NCI-H226 (cell line): Measurements from ENCODE around the gene NR2E3.
"Not testable (repeated sequence)": the region's sequence is repeated elsewhere in the genome, so short reads cannot be mapped to it uniquely, and the experiment has no call there.

Source experiments
- DNase-seq: peaks from one replicate; pipeline ENCODE4 v3.0.0-alpha.2; 2015

Gene NR2E3

DNA sequence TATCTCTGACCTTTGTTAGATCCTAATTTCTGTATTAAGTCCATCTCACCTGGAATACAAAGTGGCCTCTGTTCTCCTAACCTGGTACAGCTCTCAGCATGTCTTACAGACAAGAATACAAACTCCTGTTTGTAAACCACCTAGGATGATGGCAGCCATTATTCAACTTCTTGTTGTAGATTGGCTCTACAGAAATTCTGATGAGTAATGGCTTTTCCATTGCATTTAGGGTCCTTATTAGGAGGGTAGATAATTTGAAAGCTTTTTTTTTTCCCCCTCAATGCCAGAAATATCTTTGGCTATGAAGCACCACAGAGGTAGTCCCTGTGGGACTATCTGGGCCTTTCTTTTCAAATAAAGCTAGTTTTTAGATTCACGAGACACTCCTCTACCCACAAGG is 9.8 kb downstream of the NR2E3 start:
- no peak for DNase-seq

DNA sequence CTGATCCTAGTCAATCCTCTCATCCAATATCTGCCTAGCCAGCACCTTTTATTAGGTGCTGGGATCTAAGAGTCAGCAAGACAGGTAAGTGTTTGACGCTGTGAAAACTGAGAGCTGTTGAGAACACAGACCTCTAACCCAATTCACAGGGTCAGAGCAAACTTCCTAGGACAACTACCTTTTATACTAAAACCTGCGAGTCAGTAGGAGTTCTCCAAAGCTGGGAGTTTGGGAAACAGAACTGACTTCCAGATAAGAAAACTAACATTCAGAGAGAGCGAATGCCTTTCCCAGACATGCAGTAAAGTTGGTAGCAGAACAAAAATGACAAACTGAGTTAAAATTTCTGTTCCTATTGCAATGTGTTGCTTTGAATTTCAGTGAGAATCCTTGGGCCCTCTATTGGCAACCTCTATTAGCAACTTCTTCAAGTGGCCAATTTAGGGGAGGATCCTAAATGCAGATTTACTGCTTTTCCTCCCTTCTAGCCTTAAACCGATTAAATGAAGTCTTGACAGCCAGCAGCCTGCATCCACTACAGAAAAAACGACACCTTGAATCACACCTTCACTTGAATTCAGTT is 11.3 kb downstream of the NR2E3 start:
- DNase-seq = no peak

DNA sequence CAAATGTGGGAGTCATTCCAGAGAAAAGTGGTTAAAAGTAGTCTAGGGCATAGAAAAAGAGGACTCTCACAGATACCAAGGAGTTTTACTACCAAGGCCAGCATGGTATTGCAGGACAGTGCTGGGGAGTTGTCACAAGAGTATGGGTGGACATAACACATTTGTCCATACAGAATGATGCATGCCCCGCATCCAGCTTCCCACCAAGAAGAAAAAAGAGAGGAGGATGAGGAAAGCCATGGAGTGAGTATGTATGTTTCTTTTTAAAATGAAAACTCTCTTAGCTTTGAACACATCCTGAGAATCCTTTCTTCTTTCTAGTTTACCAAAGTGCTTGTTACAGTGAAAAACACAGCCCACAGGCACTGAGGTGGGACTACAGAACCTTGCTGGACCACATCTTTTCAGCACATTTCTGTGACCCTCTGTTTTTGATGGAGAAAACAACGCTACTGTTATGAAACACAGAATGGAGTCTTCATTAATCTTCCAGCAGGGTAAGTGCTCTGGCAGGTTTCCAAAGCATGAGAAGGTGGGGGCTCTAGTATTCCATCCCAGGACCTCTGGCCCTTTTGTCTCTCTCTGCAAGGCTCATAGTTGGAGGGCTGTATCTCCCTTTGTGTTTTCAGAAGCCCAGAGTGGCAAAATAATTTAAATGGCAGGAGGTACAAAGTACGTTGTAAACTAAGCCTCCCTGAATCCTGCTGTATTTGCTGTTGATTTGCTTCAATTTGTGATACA is 12.7 kb downstream of the NR2E3 start:
- no peak for DNase-seq

DNA sequence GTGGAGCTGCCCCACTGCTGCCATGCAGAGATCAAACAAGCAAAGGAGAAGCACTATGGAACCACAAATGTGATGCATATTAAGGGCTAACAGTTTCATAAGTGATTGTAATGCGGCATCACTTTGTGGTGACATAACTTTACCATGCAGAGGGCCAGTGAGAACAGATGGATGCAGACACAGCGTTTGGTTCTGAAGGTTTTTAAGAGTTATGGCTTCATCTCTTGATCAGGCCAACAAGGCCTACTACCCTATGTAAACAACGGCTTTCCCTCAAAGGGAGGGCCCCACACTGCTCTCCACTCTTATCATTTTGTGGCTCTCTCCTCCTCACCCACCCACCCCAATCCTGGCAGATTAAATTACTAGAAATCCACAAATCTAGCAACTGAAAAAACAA is 13.4 kb downstream of the NR2E3 start:
- DNase-seq = no peak

DNA sequence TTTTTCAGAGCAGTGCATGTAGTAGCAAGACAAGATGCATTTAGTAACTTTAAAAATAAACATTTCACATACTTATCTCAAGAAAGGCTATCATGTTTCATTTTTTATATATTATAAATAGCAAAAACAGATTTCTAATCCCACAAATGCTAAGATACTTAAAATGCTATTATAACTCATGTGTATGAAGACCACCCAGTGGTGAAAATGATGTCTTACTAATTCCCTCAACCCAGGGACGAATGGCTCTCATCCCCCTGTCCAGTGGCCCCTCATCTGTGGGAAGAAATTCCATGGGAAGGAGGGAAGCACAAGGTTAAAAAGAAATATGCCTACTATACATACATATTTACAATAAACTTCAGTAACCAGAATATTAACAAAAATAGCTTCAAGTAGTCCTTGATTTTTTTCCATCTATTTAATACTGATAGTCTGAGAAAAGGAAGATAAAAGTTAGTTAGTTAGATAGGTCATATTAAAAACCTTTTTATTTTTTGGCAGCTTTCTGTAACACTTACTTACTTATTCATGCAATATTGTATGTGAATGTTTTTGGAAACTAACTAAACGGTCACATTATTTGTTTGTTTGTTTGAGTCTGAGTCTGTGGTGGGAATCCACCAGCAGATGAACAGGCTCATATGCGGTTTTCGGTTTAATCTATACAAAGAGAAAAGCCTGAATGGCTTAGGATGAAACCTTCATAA is 14.8 kb downstream of the NR2E3 start:
- no peak for DNase-seq

DNA sequence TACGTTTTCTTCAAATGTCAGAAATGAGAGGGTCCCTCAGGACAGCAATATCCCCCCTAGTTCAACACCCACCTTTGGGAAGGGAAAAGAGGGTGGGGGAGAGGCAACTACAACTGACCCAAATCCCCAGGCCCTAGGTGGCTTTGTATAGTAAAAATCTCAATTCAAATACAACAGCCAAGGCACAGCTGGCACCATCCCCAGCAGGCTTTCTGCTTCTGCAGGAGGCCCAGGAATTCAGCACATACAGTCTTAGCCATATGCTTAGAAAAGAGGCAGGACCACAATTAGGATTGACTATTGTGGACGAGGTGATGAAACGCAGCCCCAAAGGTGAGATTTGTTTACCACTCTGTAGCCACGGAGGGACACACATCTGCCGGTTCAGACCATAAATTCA is 15.8 kb downstream of the NR2E3 start:
- DNase-seq = no peak

DNA sequence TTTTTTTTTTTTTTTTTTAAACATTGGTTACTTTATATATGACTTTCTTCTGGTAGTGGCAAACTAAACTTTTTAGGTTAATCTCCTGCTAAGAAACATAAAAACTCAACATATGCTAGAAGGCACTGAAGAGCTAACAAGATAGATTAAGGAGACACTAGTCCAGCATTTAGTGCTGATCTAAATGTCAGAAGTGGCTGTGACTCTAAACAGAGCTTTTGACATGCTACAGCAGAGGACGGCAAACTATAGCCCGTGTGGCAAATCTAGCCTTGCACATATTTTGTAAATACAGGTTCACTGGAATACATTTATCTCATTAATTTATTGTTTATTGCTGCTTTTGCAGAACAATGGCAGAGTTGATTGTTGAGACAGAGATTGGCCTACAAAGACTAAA is 20.6 kb downstream of the NR2E3 start:
- no peak for DNase-seq

DNA sequence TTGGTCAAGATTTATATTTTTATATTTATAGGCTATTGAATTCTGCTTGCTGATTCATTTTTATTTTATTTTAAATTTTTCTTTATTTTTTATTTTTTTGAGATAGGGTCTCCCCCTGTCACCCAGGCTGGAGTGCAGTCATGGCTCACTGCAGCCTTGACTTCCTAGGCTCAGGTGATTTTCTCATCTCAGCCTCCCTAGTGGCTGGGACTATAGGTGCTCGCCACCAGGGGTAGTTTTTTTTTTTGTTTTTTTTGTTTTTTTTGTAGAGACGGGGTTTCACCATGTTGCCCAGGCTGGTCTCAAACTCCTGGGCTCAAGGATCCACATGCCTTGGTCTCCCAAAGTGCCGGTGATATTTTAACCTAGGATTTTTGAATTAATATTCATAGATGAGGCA is 31.2 kb downstream of the NR2E3 start:
- no peak for DNase-seq

DNA sequence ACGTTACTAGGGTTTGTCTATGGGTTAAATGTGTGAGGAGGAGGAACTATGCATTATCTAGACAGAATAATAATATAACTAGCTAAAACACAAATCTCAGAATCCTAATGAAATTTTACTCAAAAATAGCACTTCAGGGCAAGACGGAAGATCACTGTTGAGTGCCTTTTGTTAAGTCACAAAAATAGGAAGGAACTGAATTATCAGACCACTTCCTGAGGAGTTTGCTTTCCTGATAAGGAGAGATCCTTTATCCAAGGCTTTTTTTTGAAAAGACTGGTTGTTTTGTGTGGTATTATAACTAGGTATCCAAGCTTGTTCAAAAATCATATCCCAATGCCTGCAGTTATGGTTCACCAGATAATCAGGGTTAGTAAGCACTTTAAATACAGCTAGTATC is 34.6 kb downstream of the NR2E3 start:
- DNase-seq = no peak

DNA sequence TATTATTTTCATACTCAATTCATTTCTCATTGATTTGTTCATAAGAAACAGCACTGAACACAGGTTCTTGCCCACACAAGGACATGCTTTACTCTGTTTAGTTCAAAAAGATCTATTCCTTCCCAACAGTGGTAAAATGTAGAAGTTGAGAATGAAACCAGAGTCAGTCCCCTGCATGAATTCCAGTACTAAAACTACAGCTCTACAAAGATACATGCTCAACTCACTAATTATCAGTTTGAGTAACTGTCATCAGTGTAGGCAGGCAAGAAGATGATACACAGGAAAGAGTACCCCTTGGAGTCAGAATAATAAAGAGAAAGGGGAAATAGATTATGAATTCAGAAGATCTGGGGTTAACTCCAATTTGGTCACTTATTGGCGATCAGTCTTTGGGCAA is 43.2 kb downstream of the NR2E3 start:
- DNase-seq = no peak

DNA sequence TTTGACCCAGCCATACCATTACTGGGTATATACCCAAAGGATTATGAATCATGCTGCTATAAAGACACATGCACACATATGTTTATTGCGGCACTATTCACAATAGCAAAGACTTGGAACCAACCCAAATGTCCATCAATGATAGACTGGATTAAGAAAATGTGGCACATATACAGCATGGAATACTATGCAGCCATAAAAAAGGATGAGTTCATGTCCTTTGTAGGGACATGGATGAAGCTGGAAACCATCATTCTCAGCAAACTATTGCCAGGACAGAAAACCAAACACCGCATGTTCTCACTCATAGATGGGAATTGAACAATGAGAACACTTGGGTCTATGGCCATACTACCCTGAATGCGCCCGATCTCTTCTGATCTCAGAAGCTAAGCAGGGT is 47.9 kb downstream of the NR2E3 start:
- DNase-seq = not testable (repeated sequence)
